Adrenal gland (tissue), 12 donors: ENCODE results near the gene EFNA4. TPM values are rescaled to one million over a fixed set of nuclear protein-coding genes. Genes with fewer than 3 reads are reported as not detected.

Source experiments
- DNase-seq, 7 donors: peaks; one replicate each; pipeline ENCODE4 v3.0.0-alpha.2; 2019 to 2020
- H3K27ac ChIP-seq, 5 donors: fragments of 200-600 bp; sonication (generic) in 4 of 5; 1 replicate in 3 of 5; 2 replicates in 2 of 5; pipeline versions ENCODE4 v1.5.1 to v1.8.0; 2016 to 2020; ENCODE audit warnings: mild to moderate bottlenecking in 1 of 5
- H3K27me3 ChIP-seq: fragments of 200-600 bp; 2 replicates; pipeline ENCODE4 v1.8.0; 2021
- H3K36me3 ChIP-seq, 2 donors: fragments of 200-600 bp; replicated peaks in 1 of 2; 1 replicate in 1 of 2; 2 replicates in 1 of 2; pipeline versions ENCODE4 v1.5.1 to v1.8.0; 2018 to 2022
- H3K4me1 ChIP-seq, 2 donors: fragments of 200-600 bp; replicated peaks in 1 of 2; 1 replicate in 1 of 2; 2 replicates in 1 of 2; pipeline versions ENCODE4 v1.5.1 to v1.8.0; 2018 to 2021
- H3K4me3 ChIP-seq, 4 donors: fragments of 200-600 bp; sonication (generic) in 3 of 4; one replicate each; pipeline ENCODE4 v1.5.1; 2016 to 2018
- H3K9me3 ChIP-seq, 3 donors: fragments of 200-600 bp; sonication (generic) in 1 of 3; replicated peaks in 1 of 3; 1 replicate in 2 of 3; 2 replicates in 1 of 3; pipeline versions ENCODE4 v1.5.1 to v1.8.0; 2016 to 2021
- POLR2A ChIP-seq, 2 donors: fragments of 450-650 bp; IDR thresholded peaks; one replicate each; pipeline ENCODE4 v1.6.1; 2017; ENCODE audit warnings: antibody characterized with exemption in 2 of 2, mild to moderate bottlenecking in 2 of 2, moderate library complexity in 1 of 2
- whole genome bisulfite sequencing, 4 donors: extraction: QIAGEN DNeasy Blood & Tissue Kit in 2 of 4; methylation state at CpG; one replicate each; pipeline versions ENCODE4 v1.1.5 to v1.1.7; 2013 to 2017; 5-methylcytosine and 5-hydroxymethylcytosine counted together
- intact Hi-C, 2 donors: fragments of 100-400 bp; cut with DNase I; formaldehyde crosslinking; loops; one replicate each; pipeline versions ENCODE4 v1.14.1 to v1.15.0; 2022 to 2023
- polyA plus RNA-seq, 3 donors: library from polyadenylated mRNA; stranded (reverse); fragments of 200-250 nt in 2 of 3; fragments of 350-450 nt in 1 of 3; fragmentation: Illumina TruSeq in 1 of 3; extraction: RNeasy Lipid Tissue Mini Kit (QIAGEN cat#74804) in 1 of 3; gene quantifications; one replicate each; pipeline ENCODE4 v1.2.3, GENCODE V29; 2013 to 2014
- total RNA-seq, 9 donors: library from RNA; depleted of rRNA in 4 of 9; stranded (reverse); fragments of >200 nt in 4 of 9; fragments of 120-200 nt in 1 of 9; fragmentation: NEBNext Ultra II Directional in 1 of 9; extraction: Animal tissue kit (Norgen Biotek cat#: 25700) in 1 of 9; gene quantifications; one replicate each; pipeline versions ENCODE4 v1.1.0 to v1.2.4, GENCODE V29; 2013 to 2023
- TF ChIP-seq, protein P1 (sequence below), 6 experiments: fragments of 450-650 bp in 4 of 6; fragments of 200-600 bp in 2 of 6; sonication (generic) in 1 of 6; IDR thresholded peaks; 1 replicate in 5 of 6; 2 replicates in 1 of 6; pipeline versions ENCODE4 v1.5.1 to v1.8.0; 2016 to 2021; ENCODE audit warnings: antibody characterized with exemption in 6 of 6, mild to moderate bottlenecking in 2 of 6, moderate library complexity in 1 of 6
- donor health status: healthy with polysubstance abuse.
- donor health status: Bipolar disorder and iron deficiency.
- donor health status: DM: yes; HTN: yes; CAD: no.
- donor health status: DM: no; HTN: no; CAD: no.
- donor health status: DM: no; HTN: no; CAD: no.
- donor health status: DM: yes; HTN: yes; CAD: no.

EFNA4 gene
- total and polyA plus RNA-seq, 12 donors: 3.5 to 28.7 (median 12.4) TPM

DNA sequence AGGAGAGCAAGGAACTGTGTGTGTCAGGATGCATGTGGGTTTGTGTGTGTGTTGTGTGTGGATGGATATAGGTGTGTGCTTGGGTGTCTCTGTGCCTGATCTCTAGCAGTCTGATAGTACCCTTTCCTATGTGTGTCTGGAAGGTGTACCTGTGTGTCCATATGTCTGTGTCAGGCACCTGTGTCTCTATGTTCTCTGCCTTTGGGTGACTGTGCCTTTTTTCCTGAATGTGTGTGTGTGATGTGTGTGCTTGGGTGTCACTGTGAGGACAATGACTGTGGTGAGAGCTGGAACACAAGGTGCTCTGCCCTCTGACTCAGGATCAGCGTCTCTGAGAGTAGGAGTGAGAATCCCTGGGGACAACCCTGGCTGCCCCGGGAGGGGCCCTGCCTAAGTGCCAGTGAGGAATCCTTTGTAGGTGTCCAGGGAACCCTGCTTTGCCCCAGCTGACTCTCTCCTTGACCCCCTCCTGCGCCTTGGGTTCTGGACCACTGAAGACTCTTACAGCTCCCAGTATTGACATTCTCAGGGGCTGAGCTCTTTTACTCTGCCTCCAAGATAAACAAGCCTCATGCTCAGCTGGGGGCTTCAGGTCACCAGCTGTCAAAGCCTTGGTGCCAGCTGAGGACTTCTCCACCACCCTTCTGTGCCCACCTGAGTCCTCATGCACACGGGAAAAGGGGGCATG, 14.4 kb downstream of the EFNA4 start:
- H3K27ac ChIP-seq: no peak overlapping the region
- H3K9me3 ChIP-seq: no peaks in the 10 kb centered on the region
- peaks cover 32% of the 10 kb centered on the region for H3K27me3 ChIP-seq
- intact Hi-C loops: no loop called here
- no peak for TF ChIP-seq POLR2A (IDR thresholded peaks at IDR 0.05)
- TF ChIP-seq, protein P1, sequence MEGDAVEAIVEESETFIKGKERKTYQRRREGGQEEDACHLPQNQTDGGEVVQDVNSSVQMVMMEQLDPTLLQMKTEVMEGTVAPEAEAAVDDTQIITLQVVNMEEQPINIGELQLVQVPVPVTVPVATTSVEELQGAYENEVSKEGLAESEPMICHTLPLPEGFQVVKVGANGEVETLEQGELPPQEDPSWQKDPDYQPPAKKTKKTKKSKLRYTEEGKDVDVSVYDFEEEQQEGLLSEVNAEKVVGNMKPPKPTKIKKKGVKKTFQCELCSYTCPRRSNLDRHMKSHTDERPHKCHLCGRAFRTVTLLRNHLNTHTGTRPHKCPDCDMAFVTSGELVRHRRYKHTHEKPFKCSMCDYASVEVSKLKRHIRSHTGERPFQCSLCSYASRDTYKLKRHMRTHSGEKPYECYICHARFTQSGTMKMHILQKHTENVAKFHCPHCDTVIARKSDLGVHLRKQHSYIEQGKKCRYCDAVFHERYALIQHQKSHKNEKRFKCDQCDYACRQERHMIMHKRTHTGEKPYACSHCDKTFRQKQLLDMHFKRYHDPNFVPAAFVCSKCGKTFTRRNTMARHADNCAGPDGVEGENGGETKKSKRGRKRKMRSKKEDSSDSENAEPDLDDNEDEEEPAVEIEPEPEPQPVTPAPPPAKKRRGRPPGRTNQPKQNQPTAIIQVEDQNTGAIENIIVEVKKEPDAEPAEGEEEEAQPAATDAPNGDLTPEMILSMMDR (IDR thresholded peaks at IDR 0.05): no peak
- H3K36me3 ChIP-seq: no peaks in the 10 kb centered on the region
- H3K4me3 ChIP-seq: no peak overlapping the region
- 48 to 70% (median 62%) methylated on average over 2 to 4 of the region's 4 CpGs for WGBS, 4 donors
- H3K4me1 ChIP-seq: peaks cover 28 to 46% of the 10 kb centered on the region in 2 donors
- DNase-seq: peak in 2 of 7 donors; percentile 29 to 41

DNA sequence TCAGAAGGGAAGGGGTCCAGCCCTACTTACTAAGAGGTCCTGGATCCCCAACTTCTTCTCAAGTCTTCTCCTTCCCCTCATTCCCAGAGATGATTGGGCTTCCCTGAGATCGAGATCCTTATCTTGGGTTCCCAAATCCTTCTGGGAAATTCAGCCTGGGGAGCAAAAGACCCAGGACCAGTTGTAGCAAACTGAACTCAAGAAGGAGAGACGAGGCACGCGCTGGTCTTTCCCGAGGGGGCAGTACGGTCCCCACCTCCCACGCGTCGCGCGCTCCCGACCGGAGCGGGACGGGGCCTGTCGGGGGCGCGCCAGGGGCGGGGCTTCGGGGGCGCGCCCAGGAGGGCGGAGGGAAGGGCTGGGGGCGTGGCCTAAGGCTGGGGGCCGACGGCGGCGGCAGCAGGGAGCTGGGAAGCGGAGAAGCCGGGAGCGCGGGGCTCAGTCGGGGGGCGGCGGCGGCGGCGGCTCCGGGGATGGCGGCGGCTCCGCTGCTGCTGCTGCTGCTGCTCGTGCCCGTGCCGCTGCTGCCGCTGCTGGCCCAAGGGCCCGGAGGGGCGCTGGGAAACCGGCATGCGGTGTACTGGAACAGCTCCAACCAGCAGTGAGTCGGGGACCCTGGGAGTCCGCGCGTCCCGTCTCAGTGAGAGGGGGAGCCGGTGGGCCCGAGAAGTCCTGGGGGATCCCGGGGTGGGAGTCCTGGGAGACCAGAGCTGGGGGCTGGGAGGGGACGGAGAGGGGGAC, 15.1 kb downstream of the EFNA4 start, which contains the start of gene EFNA3:
Gene EFNA3, plus strand, starts transcription at position 369 of the 741 bp plus-strand sequence. Its CDS starts 105 bp downstream, at position 474.
- TF ChIP-seq, protein P1 (IDR thresholded peaks at IDR 0.05): no peak
- no peak for TF ChIP-seq POLR2A (IDR thresholded peaks at IDR 0.05)
- intact Hi-C loops: no loop called here
- Histone ChIP-seq H3K27ac (no peak within 1 kb of the TSS), H3K36me3 (no peaks in the 10 kb centered on the region), H3K4me3 (peak within 1 kb of the TSS in 1 of 4 donors; percentile 57), H3K9me3 (no peaks in the 10 kb centered on the region), H3K27me3 (peaks cover 39% of the 10 kb centered on the region), H3K4me1 (peaks cover 28 to 46% of the 10 kb centered on the region in 2 donors)
- DNase-seq: peak in 5 of 7 donors; percentile 52 to 75 (median 62)
- WGBS, 4 donors: 1 to 14% (median 2%) methylated on average over 1 to 56 of the region's 59 CpGs

DNA sequence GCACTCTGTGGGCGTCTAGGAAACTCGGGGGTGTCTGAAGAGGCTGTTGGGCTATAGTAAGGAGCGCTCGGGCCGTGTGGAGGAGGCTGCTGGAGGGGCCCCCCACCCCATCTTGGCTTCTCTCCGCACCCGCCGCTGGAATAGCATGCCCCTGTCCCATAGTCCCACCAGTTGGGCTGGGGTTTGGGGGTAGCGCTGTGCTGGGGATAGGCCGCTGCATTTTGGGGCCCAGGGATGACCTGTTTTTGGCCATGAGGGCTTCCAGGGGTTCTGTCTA, 15.6 kb downstream of the EFNA4 start:
- TF ChIP-seq POLR2A (IDR thresholded peaks at IDR 0.05): no peak
- TF ChIP-seq, protein P1 (IDR thresholded peaks at IDR 0.05): no peak
- Histone ChIP-seq H3K9me3 (no peaks in the 10 kb centered on the region), H3K36me3 (no peaks in the 10 kb centered on the region), H3K27ac (no peak overlapping the region), H3K4me1 (peaks cover 28 to 48% of the 10 kb centered on the region in 2 donors), H3K27me3 (peaks cover 44% of the 10 kb centered on the region), H3K4me3 (peak overlapping the region in 1 of 4 donors; percentile 57)
- DNase-seq: no peak
- WGBS, 4 donors: 0 to 7% (median 6%) methylated on average over 5 to 10 of the region's 10 CpGs; no CpG with 5 or more reads in 1 of the 4 donors
- intact Hi-C loops: no loop called here

DNA sequence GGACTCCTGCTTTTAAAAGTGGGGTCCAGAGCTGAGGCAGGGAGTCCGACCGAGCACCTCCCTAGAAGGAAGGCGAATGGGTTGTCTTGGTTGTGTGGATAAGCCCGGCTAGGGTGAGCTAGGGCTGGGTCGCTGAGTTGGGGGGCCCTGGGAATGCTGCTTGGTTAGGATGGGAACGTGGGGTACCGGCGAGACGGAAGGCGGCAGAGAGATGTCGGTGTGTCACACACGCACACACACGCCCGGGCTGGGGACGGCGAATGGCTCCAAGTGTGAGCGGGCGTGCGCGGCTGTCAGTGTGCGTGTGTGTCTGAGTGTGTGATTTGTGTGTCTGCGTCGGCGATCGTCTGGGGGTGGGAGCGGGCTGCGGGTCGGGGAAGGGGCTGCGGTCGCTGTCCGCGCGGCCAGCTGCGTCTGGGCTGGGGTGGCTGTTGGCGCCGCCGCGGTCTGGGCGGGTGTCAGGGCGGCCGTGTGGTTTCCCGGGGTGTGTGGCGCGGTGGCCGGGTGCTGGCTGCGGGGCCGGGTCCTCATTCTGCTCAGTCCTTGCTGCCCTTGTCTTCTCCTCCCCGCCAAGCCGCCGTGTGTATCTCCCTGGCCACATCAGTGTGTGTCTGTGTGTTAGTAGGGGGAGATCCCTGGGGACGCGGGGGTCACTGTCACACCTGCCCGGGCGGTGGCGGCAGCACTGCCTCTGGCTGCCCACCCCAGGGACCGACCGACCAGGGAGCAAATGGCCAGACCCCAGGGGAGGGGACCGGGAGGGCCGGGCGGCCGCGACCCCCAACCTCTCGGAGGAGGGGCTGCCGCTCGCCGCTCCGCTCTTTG, 16.2 kb downstream of the EFNA4 start:
- Histone ChIP-seq H3K36me3 (no peaks in the 10 kb centered on the region), H3K27me3 (peaks cover 44% of the 10 kb centered on the region), H3K27ac (no peak overlapping the region), H3K4me3 (peak overlapping the region in 1 of 4 donors; percentile 57), H3K9me3 (no peaks in the 10 kb centered on the region), H3K4me1 (peaks cover 33 to 52% of the 10 kb centered on the region in 2 donors)
- TF ChIP-seq POLR2A (IDR thresholded peaks at IDR 0.05): no peak
- TF ChIP-seq, protein P1 (IDR thresholded peaks at IDR 0.05): no peak
- intact Hi-C loops: loop anchor here in 1 of 2 donors (5.0 kb wide), 1 partner anchor 32 kb away; no protein-coding TSS in a partner anchor
- WGBS, 4 donors: 0 to 4% (median 2%) methylated on average over 5 to 66 of the region's 67 CpGs
- DNase-seq: peak in 1 of 7 donors; percentile 17
